Suppressor macrophage treated with lipopolysaccharide for 4 hours (primary cell): ENCODE data around the gene CACNB3.

Experiments used
- DNase-seq: peaks from one replicate; pipeline ENCODE4 v3.0.0-alpha.2; 2020

Gene CACNB3

GRCh38 chr12:48788854-48789775 lies 29.2 kb upstream of the CACNB3 start, which contains the start of gene ADCY6:
Gene ADCY6, minus strand, starts transcription at chr12:48789089. Its CDS starts 5,655 bp downstream, at chr12:48783434.
- DNase-seq = peak; percentile 43

DNA sequence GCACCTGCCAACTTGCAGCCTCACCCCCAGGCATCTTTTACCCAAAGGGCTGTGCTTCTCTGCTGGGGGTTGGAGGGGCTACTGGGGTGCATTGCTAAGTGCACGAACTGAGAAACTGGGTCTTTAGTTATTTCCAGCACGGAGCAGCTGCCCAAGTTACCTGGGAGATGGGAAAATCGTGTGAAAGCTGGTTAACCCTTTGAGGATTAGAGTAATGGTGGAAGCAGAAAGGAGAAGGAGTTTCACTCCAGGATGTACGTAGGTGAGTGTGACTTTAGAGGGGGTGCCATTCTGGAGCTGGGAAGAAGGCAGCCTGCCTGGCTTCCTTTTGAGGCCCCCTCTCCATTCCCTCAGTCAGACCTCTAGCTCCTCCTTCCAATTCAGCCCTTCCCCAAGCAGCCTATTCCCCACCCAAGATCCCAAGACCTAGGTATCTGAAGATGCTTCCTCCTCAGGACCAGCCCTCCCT lies 28.4 kb upstream of the CACNB3 start:
- no peak for DNase-seq

DNA sequence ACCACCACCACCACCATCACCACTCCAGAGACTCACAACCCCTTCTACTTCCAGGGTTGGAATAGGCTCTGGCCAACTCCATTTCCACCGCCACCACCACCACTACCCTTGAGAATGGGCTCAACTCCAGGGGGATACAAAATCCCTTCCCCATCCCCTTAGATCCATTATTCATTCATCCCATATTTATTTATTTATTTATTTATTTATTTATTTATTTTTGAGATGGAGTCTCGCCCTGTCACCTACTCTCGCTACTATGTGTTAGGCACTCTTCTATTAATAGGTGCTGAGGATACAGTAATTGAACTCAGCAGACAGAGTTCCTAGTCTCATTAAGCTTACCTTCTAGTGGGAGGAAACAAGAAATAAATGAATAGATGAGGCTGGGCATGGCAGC lies 24.6 kb upstream of the CACNB3 start:
- no peak for DNase-seq

DNA sequence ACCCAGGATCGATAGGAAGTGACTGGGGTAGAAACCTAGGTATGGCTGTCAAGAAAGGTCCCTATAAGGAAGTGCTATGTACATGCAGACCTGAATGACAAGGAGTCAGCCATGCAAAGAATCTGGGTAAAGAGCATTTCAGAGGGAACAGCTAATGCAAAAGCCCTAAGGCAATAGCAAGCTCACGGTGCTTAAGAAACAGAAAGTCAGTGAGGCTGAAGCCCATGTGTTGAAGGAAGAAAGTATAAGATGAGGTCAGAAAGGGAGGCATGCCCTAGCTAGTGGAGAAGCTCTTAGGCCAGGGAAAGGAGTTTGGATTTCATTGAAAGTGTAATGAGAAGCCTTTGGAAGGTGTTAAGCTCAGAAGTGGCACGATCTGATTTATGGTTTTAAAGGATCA lies 23.4 kb upstream of the CACNB3 start:
- no peak for DNase-seq

DNA sequence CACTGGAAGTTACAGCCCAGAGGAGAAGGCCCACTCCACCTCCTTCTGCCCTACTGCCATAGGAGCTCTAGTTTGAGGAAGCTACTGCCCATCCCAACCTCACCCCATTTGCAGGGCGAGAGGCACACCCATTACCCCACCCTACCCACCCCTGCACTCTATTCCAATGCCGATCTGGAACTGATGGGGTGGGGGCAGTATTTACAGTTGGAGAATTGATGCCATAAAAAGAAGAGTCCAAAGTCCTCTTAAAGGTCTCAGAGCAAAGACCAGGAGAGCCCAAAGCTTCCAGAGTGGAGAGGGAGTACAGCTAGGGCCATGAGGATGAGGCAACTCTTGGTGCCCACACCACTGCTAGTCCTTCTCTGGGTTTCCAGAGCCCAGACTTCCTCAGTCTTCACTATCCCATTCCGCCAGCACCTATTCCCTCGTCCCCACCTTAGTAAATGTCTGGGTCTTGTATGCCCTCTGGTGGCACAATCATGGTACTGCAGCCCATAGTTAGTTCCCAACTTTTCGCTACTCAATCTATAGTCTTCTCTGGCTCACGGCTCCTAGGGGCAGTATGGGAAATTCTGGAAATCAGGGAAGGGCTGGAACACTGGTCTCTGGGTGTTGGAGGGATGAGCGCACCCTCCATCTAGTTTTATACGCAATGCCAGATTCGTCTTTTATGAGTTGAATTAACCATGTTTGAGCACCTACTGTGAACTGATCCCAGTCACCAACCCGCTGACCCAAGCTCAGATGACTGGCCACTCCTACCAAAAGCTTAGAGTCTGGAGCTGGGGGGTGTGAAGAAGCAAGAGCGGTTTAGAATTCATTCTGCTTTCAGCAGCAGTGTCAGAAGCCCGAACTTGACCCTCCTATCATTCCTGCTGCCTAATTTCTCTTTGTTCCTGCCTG lies 22.5 kb upstream of the CACNB3 start:
- peak; percentile 71 for DNase-seq

- no peak for DNase-seq
These were observed 21.3 kb upstream of the CACNB3 start for GRCh38 chr12:48796976-48797375.

GRCh38 chr12:48800457-48800856 lies 17.8 kb upstream of the CACNB3 start:
- DNase-seq = no peak

- no peak for DNase-seq
These were observed 17.3 kb upstream of the CACNB3 start for GRCh38 chr12:48800971-48801370.

DNA sequence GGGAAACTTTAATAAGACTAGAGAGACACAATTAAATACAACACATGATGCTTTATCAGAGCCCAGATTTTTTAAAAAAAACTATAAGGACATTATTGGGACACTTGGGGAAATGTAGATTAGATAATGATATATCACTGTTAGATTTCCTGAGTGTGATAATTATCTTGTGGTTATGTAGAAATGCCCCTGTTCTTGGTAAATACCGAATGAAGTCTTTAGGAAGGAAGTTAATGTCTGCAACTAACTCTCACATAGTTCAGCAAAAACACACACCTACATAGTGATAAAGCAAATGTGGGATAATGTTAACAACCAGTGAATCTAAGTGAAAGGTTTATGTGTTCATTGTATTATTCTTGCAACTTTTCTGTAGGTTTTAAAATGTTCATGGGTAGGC lies 14.6 kb upstream of the CACNB3 start:
- DNase-seq = no peak

DNA sequence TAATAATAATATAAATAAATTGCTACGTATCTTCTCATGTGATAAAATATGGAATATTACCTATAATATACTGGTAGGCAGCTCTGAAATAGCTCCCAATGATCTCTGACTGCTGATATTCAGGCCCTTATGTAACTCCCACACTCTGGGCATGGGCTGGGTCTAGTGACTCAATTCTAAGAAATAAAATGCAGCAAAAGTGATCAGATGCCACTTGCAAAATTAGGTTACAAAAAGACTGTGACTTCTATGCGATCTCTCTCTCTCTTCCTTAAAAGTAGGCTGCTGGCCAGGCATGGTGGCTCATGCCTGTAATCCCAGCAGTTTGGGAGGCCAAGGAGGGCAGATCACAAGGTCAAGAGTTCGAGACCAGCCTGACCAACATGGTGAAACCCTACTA lies 10.3 kb upstream of the CACNB3 start:
- no peak for DNase-seq

- DNase-seq = no peak
These were observed 7.3 kb upstream of the CACNB3 start for GRCh38 chr12:48810903-48811431.

DNA sequence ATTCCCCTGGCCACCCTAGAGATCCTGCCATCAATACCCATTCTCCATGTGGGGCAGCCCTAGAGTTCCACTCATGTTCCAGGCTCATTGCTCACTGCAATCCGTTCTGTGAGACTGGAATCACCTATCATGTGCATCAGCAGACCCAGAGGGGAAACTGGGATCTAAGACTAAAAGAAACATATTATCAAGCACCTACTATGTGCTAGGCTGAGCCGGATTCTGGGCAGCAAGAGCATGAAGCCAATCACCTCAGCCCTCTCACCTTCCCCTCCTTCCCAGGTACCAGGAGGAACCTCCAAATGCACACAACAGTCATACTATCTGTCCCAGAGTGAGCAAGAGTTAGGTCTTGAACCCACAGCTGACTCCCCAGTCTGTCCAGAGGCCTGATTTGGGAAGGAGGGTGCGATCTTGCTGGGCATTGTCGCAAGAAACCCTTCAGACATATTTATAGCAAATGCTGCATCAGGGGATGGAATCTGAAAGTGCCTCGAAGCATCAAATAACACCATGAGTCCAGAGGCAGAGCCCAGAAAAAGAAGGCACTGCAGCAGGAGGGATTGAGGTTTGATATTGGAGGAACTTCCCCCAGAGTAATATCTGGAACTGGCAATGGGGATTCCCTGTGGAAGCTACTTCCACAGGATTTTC lies 6.7 kb upstream of the CACNB3 start:
- no peak for DNase-seq

DNA sequence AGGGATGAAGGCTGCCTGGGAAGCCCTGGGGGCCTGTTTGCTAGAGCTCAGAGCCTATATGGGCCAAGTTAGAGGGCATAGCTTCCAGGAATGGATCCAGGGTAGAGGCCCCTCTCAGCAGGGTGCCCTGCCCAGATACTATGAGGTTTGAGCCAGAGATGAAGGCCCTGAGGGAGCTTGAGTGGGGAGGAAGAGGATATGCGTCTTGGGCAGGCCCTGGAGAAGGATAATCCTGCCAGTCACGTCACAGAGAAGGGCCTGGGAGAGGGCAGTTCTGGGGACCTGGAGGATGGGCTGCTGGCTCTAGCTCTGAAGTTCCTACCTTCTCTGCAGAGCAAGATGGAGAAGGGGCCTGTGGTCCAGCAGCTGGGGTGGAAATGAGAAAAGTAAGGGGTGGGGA lies 5.9 kb upstream of the CACNB3 start:
- no peak for DNase-seq

GRCh38 chr12:48813465-48814261 lies 4.6 kb upstream of the CACNB3 start:
- DNase-seq = no peak

GRCh38 chr12:48814262-48815125 lies 3.8 kb upstream of the CACNB3 start:
- peak; percentile 90 for DNase-seq

GRCh38 chr12:48815126-48816110 lies 2.9 kb upstream of the CACNB3 start:
- peak; percentile 73 for DNase-seq

DNA sequence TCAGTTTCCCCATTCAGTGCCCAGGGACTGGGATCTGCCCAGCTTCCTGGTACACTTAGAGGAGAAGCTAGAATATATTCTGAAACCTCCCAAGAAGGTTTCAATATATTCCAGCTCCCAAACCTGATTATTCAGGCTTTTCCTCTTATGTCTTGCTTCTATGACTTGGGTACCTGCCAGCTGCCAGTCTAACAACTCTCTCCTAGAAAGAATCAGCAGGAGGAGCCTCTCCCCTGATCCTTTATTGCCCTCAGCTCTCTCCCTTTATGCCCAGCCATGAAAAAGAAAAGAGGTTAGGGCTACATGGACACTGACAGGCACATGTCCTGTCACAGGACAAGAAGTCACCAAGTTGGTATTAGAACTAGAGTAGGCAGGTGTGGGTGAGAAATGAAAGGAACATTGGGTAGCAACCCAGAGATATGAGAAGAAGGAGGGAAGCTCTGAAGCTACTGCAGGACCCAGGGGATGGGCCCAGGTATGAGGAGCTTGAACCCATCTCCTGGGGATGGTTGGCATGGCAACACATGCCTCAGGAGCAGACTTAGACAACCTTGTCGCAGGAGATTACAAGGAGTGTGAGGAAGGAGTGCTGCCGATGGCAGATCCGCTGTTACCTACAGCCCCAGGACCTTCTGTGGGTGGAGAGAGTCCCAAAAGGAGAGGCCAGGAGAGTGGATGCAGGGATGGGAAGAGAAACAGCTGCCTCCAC lies 2.0 kb upstream of the CACNB3 start:
- DNase-seq = no peak

GRCh38 chr12:48818831-48819590 lies 715 bp downstream of the CACNB3 start:
- no peak for DNase-seq
